ENCODE results near the gene DENND4C. TPM values are rescaled to one million over a fixed set of nuclear protein-coding genes. Genes with fewer than 3 reads are reported as not detected.
"Not testable (repeated sequence)": the region's sequence is repeated elsewhere in the genome, so short reads cannot be mapped to it uniquely, and the experiment has no call there.

The DENND4C gene
- total and polyA plus RNA-seq, 2 donors (not counting 1 experiment from before 2014, with no cell fraction given), result 27.4 to 87.0 TPM

- Histone ChIP-seq H3K9me3 (ENCODE audit: control insufficient read depth, insufficient read depth, low read depth, low read length) (no peaks in the 10 kb centered on the region), H3K4me2 (ENCODE audit: extremely low read depth, insufficient read depth, low read length) (no peak overlapping the region), H3K9ac (ENCODE audit: insufficient read depth, low read length) (no peak overlapping the region), H3K27me3 (ENCODE audit: control insufficient read depth, insufficient read depth, low read length) (no peaks in the 10 kb centered on the region), H4K20me1 (ENCODE audit: control insufficient read depth, extremely low read depth, insufficient read depth, low read length) (no peaks in the 10 kb centered on the region), H3K36me3 (ENCODE audit: control insufficient read depth, insufficient read depth, low read length) (no peaks in the 10 kb centered on the region), H3K27ac (ENCODE audit: insufficient read depth, low read length) (no peak overlapping the region), H3K4me1 (ENCODE audit: control insufficient read depth, extremely low read depth, insufficient read depth, low read length) (peaks cover under 1% of the 10 kb centered on the region), H2AFZ (ENCODE audit: low read length) (no peak overlapping the region), H3K4me3 (replicated peaks in 1 of 4; ENCODE audit: control extremely low read depth in 1 of 4, insufficient read depth in 1 of 4, low read depth in 3 of 4, low read length in 4 of 4) (no peak overlapping the region), H3K79me2 (ENCODE audit: control insufficient read depth, insufficient read depth, low read length) (no peaks in the 10 kb centered on the region)
- TF ChIP-seq CTCF (conservative IDR thresholded peaks at IDR 0.05 in 1 of 2, IDR thresholded peaks at IDR 0.05 in 1 of 2; ENCODE audit: low read depth in 1 of 2, low read length in 2 of 2) (no peak), EZH2 (IDR thresholded peaks at IDR 0.05; ENCODE audit: low read length, missing control alignments) (no peak)
- no peak for DNase-seq (ENCODE audit: low read depth in 2 of 2)
These were observed 41.7 kb upstream of the DENND4C start for GRCh38 chr9:19188771-19189170.

DNA sequence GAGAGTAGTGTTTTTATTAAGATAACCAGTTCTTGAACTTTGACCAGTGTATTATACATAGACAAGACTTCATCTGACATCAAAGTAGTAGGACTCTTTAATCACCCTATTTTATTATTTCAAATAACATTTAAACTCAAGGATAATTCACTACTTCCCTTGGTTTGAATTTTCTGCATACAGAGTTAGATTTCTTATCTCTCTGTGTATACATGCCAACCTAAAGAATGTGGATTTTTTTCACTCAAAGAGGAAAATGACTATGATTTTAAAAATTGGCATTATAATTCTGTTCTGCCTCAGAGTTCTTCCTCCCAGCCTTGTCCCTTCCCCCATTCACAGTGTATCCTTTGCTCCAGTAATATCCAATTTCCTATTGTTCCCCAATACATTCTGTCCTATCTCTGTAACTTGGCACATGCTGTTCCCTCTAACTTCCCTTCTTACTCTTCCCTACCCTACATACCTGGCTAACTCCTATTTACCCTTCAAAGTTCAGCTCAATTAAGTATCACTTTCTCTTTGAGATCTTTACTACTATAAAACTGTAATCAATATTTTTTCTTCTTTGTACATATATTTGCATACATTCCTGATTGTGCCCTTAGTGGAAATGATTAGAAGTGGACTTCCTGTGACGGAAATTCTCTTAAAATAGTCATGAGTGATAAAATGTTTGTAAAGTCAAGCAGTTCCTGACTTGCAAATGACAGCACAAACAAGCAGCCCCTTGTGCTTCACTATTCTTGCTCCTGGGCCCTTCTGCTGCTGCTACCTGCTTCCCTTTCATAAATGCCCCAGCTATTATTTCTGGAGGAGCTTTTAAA is 38.1 kb upstream of the DENND4C start:
- Histone ChIP-seq H3K79me2 (ENCODE audit: control insufficient read depth, insufficient read depth, low read length) (no peaks in the 10 kb centered on the region), H3K27ac (ENCODE audit: insufficient read depth, low read length) (no peak overlapping the region), H4K20me1 (ENCODE audit: control insufficient read depth, extremely low read depth, insufficient read depth, low read length) (no peaks in the 10 kb centered on the region), H3K4me1 (ENCODE audit: control insufficient read depth, extremely low read depth, insufficient read depth, low read length) (no peaks in the 10 kb centered on the region), H3K36me3 (ENCODE audit: control insufficient read depth, insufficient read depth, low read length) (no peaks in the 10 kb centered on the region), H3K27me3 (ENCODE audit: control insufficient read depth, insufficient read depth, low read length) (no peaks in the 10 kb centered on the region), H2AFZ (ENCODE audit: low read length) (no peak overlapping the region), H3K4me2 (ENCODE audit: extremely low read depth, insufficient read depth, low read length) (no peak overlapping the region), H3K9ac (ENCODE audit: insufficient read depth, low read length) (no peak overlapping the region), H3K9me3 (ENCODE audit: control insufficient read depth, insufficient read depth, low read depth, low read length) (no peaks in the 10 kb centered on the region), H3K4me3 (replicated peaks in 1 of 4; ENCODE audit: control extremely low read depth in 1 of 4, insufficient read depth in 1 of 4, low read depth in 3 of 4, low read length in 4 of 4) (no peak overlapping the region)
- no peak for TF ChIP-seq CTCF (conservative IDR thresholded peaks at IDR 0.05 in 1 of 2, IDR thresholded peaks at IDR 0.05 in 1 of 2; ENCODE audit: low read depth in 1 of 2, low read length in 2 of 2)
- no peak for TF ChIP-seq EZH2 (IDR thresholded peaks at IDR 0.05; ENCODE audit: low read length, missing control alignments)
- DNase-seq (ENCODE audit: low read depth in 2 of 2), result no peak

DNA sequence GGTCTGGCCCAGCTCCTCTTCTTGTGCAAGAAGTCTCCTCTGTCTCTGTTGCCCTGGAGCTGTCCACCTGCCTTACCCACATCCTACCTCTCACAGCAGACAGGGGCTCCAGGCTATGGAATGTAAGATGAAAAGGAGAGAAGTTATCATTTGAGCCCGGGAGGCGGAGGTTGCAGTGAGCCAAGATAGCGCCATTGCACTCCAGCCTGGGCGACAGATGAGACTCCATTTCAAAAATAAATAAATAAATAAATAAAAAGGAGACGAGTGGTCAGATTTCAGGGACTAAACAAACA is 37.5 kb upstream of the DENND4C start:
- no peaks in the 10 kb centered on the region for H3K36me3 ChIP-seq (ENCODE audit: control insufficient read depth, insufficient read depth, low read length)
- no peaks in the 10 kb centered on the region for H3K79me2 ChIP-seq (ENCODE audit: control insufficient read depth, insufficient read depth, low read length)
- TF ChIP-seq EZH2 (IDR thresholded peaks at IDR 0.05; ENCODE audit: low read length, missing control alignments), result no peak
- TF ChIP-seq CTCF (conservative IDR thresholded peaks at IDR 0.05 in 1 of 2, IDR thresholded peaks at IDR 0.05 in 1 of 2; ENCODE audit: low read depth in 1 of 2, low read length in 2 of 2), result no peak
- no peaks in the 10 kb centered on the region for H3K27me3 ChIP-seq (ENCODE audit: control insufficient read depth, insufficient read depth, low read length)
- no peaks in the 10 kb centered on the region for H3K9me3 ChIP-seq (ENCODE audit: control insufficient read depth, insufficient read depth, low read depth, low read length)
- H3K27ac ChIP-seq (ENCODE audit: insufficient read depth, low read length), result no peak overlapping the region
- no peaks in the 10 kb centered on the region for H3K4me1 ChIP-seq (ENCODE audit: control insufficient read depth, extremely low read depth, insufficient read depth, low read length)
- H3K4me3 ChIP-seq (replicated peaks in 1 of 4; ENCODE audit: control extremely low read depth in 1 of 4, insufficient read depth in 1 of 4, low read depth in 3 of 4, low read length in 4 of 4), result no peak overlapping the region
- H3K4me2 ChIP-seq (ENCODE audit: extremely low read depth, insufficient read depth, low read length), result no peak overlapping the region
- H2AFZ ChIP-seq (ENCODE audit: low read length), result no peak overlapping the region
- no peak overlapping the region for H3K9ac ChIP-seq (ENCODE audit: insufficient read depth, low read length)
- H4K20me1 ChIP-seq (ENCODE audit: control insufficient read depth, extremely low read depth, insufficient read depth, low read length), result no peaks in the 10 kb centered on the region
- no peak for DNase-seq (ENCODE audit: low read depth in 2 of 2)

GRCh38 chr9:19193358-19193973 is 37.0 kb upstream of the DENND4C start:
- not testable (repeated sequence) for H3K9ac ChIP-seq (ENCODE audit: insufficient read depth, low read length); H3K27me3 ChIP-seq (ENCODE audit: control insufficient read depth, insufficient read depth, low read length); H4K20me1 ChIP-seq (ENCODE audit: control insufficient read depth, extremely low read depth, insufficient read depth, low read length); H3K27ac ChIP-seq (ENCODE audit: insufficient read depth, low read length); H3K79me2 ChIP-seq (ENCODE audit: control insufficient read depth, insufficient read depth, low read length); H3K4me1 ChIP-seq (ENCODE audit: control insufficient read depth, extremely low read depth, insufficient read depth, low read length); H3K9me3 ChIP-seq (ENCODE audit: control insufficient read depth, insufficient read depth, low read depth, low read length); H3K36me3 ChIP-seq (ENCODE audit: control insufficient read depth, insufficient read depth, low read length); H2AFZ ChIP-seq (ENCODE audit: low read length); H3K4me3 ChIP-seq (replicated peaks in 1 of 4; ENCODE audit: control extremely low read depth in 1 of 4, insufficient read depth in 1 of 4, low read depth in 3 of 4, low read length in 4 of 4); H3K4me2 ChIP-seq (ENCODE audit: extremely low read depth, insufficient read depth, low read length); DNase-seq (ENCODE audit: low read depth in 2 of 2)

All from fibroblast of lung (primary cell).